Stimulated activated CD8-positive, alpha-beta memory T cell treated with anti-CD3 and anti-CD28 coated beads, Interleukin-7, amount 100 ng/mL, for 1 hour (primary cell): ENCODE measurements around the gene CARD14.

Experiments
- DNase-seq, 2 donors: peaks; one replicate each; pipeline ENCODE4 v3.0.0-alpha.2; 2020; ENCODE audit warnings: low read depth in 2 of 2

The CARD14 gene

DNA sequence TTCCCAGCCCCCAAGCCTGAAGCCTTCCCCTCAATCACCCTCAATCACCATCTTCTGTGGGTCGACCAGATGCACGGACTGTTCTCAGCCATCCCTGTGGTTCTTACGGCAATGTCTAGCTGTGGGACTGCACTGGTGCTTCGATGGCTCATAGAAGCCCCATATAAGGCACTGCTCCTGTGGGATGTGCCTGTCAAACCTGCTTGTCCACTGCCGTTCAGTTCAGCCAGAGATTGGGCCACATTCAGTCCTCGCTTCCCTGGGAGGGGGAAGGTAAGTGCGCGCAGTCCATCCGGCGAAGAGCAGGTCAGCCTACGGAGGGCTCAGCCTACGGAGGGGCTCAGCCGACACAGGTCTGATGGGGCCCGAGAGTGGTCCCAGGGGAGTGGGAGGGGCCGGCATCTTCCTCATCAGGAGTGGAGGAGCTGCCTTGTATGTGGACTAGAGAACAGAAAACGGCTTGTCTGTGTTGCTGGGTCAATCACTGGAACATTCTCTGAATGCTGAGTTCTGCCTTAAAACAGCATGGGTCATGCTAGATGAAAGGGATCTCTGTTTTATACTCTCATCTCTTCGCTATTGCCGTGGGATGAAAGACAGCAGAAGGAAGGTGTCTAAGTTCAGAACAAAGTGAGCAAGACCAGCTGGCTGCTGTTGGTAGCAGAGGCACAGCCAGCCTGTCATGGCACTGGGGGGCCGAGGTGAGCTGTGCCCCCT lies at the start of gene CARD14:
TSS of gene CARD14 (plus strand) at position 247 of the 717 bp plus-strand sequence. CDS start 11,409 bp downstream, outside the sequence.
- no peak for DNase-seq

DNA sequence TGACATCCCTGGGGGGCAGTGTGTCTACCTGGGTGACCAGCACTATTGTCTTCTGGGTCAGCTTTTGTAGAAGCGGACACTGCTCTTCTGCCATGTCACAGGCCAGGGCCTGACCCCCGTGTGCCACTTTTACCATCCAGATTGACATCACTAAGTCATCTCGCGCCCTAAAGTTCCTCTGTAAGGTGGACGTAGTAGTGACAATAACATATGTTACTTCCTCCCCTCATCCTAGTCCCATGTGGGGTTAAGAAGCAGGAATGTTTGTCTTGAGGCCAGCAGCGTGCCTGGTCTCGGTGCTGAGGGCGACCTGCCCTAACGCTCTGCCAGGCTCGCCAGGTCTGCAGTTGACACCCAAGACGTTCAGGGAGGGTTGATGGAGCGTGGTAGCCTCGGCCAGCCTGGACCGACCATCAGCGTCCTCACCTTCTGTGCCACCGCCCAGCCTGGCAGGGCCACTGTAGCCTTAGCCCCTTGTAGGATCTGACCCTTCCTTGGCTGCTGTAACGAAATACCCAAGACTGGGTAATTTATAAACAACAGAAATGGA lies 47.7 kb upstream of the CARD14 start:
- DNase-seq, result no peak

DNA sequence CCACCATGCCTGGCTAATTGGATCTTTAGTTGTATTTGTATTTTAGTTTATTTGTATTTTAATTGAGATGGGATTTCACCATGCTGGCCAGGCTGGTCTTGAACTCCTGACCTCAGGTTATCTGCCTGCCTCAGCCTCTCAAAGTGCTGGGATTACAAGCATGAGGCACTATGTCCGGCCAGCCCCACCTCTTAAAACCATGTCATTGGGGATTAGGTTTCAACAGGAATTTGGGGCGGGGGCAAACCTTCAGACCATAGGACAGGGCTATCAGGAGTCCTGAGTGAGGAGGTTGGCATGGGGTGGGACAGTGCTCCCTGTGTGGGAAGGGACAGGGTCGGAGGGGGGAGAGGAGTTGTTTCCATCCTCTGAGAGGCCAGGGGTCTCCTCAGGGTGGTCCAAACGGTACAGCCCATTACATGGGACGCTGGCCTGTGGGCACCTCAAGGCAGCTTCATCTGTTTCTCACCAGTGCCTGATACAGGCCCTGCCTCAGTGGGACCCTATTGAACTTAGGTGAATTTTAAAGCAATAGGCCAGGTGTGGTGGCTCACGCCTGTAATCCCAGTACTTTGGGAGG lies 46.8 kb upstream of the CARD14 start:
- DNase-seq, result no peak

DNA sequence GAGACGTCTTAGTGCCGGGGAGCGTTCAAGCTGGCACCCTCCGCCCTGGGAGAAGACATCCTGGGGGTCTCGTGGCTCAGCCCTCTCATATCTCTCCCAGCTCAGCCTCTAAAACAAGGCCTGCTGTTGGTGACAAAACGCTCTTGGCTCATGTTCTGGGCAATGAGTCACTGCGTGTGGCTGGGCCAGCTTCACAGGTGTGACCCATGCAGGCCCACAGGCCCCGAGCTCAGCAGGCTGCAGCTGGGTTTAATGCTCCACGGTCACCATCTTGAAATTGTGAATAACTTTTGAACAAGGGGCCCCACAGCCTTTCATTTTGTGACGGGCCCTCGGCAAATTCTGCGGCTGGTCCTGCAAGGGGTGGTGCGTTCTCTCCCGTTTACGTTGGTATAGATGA lies 46.0 kb upstream of the CARD14 start:
- no peak for DNase-seq

DNA sequence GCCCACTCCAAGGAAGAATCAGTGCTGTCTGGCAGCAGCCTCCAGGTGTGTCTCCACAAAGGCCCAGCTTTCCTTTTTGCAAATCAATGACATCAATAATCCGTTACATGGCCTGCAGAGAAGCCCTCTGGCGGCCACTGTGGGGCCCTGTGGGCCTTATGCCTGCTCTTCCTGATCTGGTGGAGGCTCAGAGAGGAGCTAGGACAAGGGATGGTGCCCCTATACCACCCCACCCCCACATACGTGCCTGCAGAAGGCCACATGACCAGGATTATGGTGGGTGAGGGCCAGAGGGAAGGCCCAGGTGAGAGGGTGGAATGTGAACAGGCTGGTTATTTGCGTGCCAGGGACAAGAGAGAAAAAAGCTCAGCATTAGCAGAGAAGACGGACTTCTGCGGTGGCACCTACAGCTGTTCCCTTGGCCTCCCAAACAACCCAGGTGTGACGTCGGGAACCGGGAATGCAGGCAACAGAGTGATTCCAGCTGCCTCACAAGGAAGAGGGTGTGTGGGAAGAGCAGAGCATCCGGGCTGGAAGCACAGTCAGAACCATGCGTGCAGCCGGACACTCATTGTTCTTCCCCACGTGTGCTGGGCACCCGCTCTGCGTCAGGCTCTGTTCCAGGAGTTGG lies 45.4 kb upstream of the CARD14 start:
- DNase-seq, result no peak

DNA sequence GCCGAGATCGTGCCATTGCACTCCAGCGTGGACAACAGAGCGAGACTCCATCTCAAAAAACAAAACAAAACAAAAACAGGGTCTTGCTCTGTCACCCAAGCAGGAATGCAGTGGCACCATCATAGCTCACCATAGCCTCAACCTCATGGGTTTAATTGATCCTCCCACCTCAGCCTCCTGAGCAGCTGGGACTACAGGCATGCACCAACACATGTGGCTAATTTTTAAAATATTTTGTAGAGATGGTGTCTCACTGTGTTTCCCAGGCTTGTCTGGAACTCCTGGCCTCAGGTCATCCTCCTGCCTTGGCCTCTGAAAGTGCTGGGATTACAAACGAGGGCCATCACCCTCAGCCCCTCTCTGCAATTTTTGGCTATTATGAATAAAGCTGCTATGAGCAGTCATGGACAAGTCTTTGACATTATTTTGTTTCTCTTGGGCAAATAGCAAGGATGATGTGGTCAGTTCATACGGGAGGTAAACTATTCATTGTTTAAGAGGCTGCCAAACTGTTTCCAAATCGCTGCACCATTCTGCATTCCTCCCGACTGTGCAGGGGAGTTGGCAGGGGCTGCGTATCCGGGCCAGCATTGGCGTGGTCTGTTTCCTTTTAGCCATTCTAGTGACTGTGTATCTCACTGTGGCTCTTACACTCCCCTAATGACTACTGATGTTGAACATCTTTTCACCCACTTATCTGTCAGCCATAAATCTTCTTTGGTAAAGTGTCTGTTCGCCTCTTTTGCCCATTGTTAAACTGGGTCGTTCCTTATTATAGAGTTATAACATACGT lies 44.0 kb upstream of the CARD14 start:
- DNase-seq, result no peak

DNA sequence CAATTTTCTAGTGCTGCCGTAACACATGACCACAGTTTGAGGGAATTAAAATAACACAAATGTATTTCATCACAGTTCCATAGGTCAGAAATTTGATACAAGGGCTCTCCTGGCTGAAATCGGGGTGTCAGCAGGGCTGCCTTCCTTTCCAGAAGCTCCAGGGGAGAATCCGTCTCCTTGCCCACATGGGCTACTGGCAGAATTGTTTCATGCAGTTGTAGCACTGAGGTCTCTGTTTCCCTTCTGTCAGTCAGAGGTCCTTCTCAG lies 43.4 kb upstream of the CARD14 start:
- no peak for DNase-seq

DNA sequence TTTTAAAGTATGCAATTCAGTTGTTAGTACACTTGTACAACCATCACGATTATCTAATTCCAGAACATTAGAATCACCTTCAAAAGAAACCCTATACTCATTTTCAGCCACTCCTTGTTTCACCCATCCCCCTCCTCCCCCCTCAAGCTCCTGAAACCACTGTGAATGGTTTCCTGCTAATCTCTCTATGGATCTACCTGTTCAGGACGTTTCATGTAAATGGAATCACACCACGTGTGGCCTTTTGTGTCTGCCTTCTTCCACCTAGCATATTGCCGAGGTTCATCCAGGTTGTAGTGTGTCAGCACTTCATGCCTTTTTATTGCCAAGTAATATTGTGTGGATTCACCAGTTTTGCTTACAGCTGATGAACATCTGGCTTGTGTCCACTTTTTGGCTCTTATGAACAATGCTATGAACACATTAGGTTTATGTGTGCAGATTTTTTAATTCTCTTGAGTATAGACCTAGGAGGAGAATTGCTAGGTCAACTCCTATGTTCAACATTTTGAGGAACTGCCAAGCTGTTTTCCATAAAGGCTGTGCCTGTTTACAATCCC lies 40.7 kb upstream of the CARD14 start:
- DNase-seq, result no peak

DNA sequence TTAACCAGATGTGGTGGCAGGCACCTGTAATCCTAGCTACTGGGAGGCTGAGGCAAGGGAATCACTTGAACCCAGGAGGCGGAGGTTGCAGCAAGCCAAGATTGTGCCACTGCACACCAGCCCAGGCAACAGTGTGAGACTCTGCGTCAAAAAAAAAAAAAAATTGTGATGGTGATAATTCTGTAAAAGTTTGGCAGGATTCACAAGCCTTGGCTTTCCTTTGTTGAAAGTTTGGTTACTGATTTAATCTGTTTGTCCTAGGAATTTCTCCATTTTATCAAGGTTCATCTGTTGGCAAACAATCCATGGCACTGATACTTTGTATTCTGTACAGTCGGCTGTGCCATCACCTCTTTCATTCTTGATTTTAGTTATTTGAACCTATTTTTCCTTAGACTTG lies 38.8 kb upstream of the CARD14 start:
- DNase-seq, result no peak

DNA sequence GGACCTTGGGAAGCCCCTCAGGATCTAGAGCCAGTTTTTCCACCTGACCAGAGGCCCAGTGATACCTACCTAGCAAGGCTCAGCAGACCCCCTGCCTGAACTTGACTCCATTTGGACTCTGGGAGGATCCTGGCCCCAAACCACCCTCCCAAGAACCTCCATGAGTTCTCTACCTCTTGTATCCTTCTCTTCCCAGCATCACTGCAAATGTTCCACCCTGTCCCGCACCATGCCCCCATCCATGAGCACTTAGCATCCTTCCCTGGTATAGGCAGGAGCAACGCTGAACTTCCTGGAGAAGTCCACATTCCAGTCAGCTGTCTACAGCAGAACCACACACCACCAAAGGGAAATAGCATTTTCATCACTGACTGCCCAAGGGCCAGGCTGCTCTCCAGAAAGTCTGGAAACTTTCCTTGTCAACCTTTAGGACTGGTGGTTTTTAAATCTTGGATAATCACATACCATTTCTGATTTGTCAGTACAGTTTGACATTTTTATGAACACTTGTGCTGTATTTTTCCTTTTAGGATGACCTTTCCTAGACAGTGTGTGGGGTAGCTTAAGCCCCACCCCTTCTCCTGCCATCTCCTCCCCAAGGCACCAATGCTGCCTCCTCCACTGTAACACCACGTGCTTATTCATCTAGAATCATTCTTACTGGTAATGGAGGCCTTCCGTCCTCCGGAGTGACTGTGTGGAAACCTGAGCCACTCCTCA lies 36.8 kb upstream of the CARD14 start:
- DNase-seq, result no peak

DNA sequence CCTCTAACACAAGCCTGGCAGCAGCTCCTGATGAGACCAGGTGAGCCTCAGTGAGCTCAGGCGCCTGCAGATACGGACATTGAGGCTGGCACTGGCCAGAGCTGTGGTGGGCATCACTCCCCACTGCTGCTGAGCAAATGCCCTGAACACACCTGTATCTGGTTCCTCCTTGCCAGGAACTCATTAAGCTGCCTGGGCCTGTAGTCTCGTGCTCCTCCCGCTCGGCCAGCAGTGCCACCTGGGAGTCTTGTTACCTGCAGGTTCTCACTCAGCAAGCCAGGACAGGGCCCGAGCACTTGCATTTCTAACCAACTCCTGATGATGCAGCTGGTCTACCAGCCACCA lies 36.2 kb upstream of the CARD14 start:
- no peak for DNase-seq

DNA sequence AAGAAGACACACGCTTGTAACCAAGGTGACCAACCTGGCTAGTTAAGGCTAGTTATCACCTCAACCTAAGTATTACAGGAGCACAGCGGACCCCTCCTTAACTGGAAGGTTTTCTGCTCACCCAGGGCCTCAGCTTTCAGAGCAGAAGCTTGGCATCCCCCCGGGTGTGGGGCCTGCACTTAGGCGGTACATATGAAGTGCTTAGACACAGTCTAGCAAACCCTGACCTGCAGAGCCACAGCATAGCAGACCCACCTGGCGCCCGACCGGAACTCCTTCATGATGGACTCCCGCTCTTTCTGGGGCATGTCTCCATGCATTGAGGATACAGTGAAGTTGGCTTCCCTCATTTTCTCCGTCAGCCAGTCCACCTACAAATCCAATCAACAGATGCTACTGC lies 32.7 kb upstream of the CARD14 start:
- DNase-seq, result no peak

DNA sequence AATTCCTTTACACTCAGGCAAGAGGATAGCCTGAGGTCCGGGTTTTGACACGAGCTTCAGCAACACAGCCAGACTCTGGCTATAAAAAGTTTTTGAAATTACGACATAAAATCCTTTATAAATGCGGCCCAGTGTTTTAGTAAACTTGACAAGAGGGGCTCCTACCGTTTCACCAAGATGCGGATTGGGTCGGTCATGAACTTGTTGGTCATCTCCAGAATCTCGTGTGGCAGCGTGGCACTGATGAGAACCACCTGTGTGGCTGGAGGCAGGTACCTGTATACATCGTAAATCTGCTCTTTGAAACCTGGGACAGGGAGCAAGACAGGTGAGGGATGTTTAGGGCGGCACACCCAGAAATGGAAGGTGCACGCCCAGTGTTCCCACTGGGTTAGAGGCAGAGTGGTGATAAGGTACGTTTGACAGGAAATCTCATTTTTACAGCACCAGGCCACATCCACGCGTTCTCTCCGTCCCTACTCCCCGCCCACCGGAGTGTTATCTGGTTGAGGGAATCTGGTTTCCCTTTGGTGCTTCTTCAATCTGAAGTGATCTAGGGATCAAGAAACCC lies 30.9 kb upstream of the CARD14 start:
- DNase-seq, result no peak

DNA sequence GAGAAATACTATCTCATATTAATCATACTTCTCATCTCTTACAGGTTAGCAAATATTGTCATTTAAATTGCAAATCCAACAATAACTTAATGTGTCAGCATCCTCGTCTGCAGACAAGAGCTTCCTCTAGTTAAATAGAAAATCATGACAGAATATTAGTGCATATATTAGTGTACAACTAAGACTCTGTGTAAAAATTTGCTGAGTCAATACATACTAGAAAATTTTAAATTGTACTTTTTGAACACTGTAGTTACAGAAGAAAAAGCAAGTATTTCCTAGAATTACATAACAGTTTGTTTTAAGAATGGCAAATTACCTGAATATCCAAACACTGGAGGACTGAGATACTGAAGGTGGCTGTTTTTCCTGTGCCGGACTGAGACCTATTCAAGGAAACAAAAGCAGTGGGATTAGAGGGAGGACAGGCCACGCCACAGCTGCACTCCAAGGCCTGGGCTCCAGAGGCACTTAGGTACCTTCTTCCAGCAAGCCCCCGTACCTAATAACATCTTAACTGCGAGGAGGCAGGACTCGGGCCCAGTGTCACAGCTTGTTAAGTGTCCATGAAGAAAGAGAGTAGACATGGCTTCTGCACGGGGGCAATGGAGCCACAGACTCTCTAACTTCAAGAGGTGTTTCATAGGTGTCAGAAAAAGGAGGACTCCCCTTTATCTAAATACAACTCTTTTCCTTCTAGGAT lies 28.2 kb upstream of the CARD14 start:
- no peak for DNase-seq

DNA sequence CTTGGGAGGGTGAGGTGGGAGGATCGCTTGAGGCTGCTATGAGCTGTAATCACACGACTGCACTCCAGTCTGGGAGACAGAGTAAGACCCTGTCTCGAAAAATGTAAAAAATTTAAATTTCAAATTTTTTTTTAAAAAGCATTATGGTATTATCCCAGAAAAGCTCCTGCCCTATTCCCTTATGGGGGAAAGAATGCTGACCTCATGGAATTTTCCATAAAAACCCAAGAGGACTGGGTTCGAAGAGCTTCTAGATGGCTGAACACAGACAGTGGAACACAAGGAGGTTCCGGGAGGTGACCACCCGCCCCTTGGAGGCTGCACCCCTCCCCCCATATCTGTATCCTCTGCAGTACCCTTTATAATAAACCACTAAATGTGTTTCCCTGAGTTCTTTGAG lies 26.9 kb upstream of the CARD14 start:
- DNase-seq, result no peak

DNA sequence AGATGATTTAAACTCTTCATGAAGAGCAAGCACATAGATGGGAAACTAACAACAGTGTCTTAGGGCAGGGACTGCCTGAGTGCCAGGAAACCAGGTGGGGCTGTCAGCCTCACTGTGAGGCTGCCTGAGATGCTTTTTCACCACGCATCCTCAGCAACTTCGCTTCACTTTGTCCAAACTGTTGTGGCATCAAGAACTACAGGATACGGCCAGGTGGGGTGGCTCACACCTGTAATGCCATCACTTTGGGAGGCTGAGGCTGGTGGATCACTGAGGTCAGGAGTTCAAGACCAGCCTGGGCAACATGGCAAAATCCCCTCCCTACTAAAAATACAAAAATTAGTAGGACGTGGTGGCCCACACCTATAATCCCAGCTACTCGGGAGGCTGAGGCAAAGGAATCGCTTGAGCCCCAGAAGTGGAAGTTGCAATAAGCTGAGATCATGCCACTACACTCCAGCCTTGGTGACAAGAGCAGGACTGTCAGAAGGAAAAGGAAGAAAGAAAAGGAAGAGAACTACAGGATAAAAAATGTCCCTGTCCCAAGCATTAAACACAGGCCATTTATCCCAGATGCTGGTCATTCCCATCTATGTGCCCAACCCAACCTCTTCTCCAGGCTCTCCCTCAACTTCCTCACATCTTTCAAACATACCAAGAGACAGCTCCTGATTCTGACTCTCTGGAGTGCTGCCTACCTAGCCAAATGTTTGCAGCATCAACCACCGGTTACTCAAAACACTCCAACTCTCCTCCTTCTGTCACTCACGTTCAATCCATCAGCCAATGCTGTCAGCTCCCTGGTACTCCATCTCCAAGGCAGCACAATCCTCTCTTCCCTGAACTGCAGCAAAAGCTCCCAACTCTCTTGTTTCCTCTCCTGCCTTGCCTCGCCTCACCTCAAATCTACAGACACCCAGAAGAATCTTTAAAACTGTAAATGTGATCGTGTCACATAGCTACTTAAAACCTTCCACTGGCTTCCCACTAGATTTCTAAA lies 24.5 kb upstream of the CARD14 start:
- no peak for DNase-seq

DNA sequence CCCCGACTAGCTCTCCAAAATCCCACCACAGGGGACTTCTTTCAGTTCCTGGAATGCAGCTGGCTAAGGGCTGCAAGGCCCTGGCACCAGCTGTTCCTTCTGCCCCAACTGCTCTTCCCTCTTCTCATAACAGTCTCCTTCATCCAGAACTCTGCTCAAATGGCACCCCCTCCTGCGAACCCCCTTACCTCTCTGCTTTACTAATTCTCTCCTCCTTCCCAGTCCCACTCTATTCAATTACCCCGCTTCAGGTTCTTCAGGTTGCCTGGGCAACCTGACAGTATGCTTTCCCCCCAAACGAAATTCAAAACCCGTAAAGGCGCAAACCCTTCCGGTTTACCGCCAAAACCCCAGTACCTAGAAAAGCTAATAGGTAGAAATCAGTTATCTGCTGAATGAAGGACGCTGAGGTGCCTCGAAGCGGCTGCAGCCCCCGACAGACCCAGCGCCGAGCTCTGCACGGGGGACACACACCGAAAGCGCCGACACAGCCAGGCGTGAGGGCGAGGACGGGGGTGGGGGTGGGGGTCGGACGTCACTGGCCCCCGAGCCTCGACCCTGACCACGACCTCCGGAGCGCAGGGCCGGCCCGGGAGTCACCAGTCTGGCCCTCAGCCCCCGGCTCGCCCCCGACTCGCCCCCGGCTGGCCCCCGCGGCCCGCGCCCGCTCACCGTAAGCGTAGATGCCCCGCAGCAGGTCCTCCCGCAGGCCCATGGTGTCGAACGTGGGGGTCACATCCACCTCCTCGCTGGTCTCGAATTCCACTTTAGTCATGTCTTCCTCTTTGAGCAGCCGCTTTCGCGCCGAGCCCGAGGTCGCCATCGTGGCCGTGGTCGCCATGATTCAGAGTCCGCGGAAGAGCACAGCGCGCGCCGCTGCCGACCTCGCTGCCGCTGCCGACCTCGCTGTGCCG lies 23.5 kb upstream of the CARD14 start:
- DNase-seq, result no peak
